Measurements from ENCODE around the gene RAB30.

RAB30 gene

DNA sequence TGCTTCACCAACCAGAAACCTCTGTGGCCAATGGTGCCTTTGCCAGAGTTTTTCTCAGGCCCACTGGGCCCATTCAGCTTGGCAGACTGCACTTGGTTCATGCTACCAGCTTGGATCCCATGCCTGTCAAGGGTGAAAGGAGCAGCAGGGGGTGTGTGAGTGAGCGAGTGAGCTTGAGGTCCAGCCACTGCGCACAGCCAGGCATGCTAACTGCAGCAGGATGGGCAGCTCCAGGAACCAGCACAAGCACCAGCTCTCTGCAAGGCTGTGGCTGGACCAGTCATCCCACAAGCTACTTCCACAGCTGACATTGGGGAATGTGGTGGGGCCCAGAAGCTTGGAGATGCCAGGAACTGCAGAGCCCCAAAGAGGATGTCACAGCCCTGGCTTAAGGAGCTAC is 129.3 kb downstream of the RAB30 start:
- Histone ChIP-seq H3K27ac (ENCODE audit: low read depth, low read length) (no peak overlapping the region), H3F3A (ENCODE audit: control insufficient read depth, insufficient read depth) (no peaks in the 10 kb centered on the region), H3K27me3 (ENCODE audit: control insufficient read depth, low read length) (no peaks in the 10 kb centered on the region), H3K4me3 (ENCODE audit: low read length) (no peak overlapping the region), H3K4me1 (ENCODE audit: control insufficient read depth, low read length) (peaks cover 19% of the 10 kb centered on the region), H3K4me2 (ENCODE audit: low read length) (no peak overlapping the region), H3K79me2 (ENCODE audit: control insufficient read depth, low read length) (no peaks in the 10 kb centered on the region), H3K36me3 (ENCODE audit: control insufficient read depth, low read length) (no peaks in the 10 kb centered on the region), H4K20me1 (ENCODE audit: control insufficient read depth, insufficient read depth, low read depth, low read length) (no peaks in the 10 kb centered on the region), H3K9me2 (replicated peaks; ENCODE audit: control insufficient read depth, low read length) (no peaks in the 10 kb centered on the region), H3K9me3 (ENCODE audit: control insufficient read depth, insufficient read depth, low read length) (no peaks in the 10 kb centered on the region)
- TF ChIP-seq EZH2phosphoT487 (IDR thresholded peaks at IDR 0.05; ENCODE audit: borderline replicate concordance, low read length), result no peak
- TF ChIP-seq, protein P1, sequence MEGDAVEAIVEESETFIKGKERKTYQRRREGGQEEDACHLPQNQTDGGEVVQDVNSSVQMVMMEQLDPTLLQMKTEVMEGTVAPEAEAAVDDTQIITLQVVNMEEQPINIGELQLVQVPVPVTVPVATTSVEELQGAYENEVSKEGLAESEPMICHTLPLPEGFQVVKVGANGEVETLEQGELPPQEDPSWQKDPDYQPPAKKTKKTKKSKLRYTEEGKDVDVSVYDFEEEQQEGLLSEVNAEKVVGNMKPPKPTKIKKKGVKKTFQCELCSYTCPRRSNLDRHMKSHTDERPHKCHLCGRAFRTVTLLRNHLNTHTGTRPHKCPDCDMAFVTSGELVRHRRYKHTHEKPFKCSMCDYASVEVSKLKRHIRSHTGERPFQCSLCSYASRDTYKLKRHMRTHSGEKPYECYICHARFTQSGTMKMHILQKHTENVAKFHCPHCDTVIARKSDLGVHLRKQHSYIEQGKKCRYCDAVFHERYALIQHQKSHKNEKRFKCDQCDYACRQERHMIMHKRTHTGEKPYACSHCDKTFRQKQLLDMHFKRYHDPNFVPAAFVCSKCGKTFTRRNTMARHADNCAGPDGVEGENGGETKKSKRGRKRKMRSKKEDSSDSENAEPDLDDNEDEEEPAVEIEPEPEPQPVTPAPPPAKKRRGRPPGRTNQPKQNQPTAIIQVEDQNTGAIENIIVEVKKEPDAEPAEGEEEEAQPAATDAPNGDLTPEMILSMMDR (IDR thresholded peaks at IDR 0.05; ENCODE audit: low read depth, low read length, poor library complexity, severe bottlenecking), result no peak

DNA sequence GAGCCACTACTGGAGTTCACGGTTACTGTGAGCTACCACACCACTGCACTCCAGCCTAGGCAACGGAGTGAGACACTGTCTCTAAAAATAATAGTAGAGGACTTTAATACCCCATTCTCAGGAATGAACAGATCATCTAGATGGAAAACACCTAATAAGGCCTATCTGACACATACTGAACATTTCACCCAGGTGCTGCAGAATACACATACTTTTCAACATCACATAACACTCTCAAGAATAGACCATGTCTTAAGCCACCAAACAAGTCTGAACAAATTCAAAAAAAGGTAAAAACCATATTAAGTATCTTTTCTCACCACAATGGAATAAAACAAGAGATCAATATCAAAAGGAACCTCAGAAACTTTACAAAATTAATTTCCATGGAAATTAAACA is 132.2 kb downstream of the RAB30 start:
- Histone ChIP-seq H3K36me3 (ENCODE audit: control insufficient read depth, low read length) (peaks cover 5% of the 10 kb centered on the region), H3K4me1 (ENCODE audit: control insufficient read depth, low read length) (no peaks in the 10 kb centered on the region), H3K4me2 (ENCODE audit: low read length) (no peak overlapping the region), H3K9me2 (replicated peaks; ENCODE audit: control insufficient read depth, low read length) (no peaks in the 10 kb centered on the region), H3K27ac (ENCODE audit: low read depth, low read length) (no peak overlapping the region), H3K4me3 (ENCODE audit: low read length) (no peak overlapping the region), H3K9me3 (ENCODE audit: control insufficient read depth, insufficient read depth, low read length) (no peaks in the 10 kb centered on the region), H4K20me1 (ENCODE audit: control insufficient read depth, insufficient read depth, low read depth, low read length) (no peaks in the 10 kb centered on the region), H3K27me3 (ENCODE audit: control insufficient read depth, low read length) (no peaks in the 10 kb centered on the region), H3F3A (ENCODE audit: control insufficient read depth, insufficient read depth) (no peaks in the 10 kb centered on the region), H3K79me2 (ENCODE audit: control insufficient read depth, low read length) (no peaks in the 10 kb centered on the region)
- TF ChIP-seq EZH2phosphoT487 (IDR thresholded peaks at IDR 0.05; ENCODE audit: borderline replicate concordance, low read length), result no peak
- TF ChIP-seq, protein P1 (IDR thresholded peaks at IDR 0.05; ENCODE audit: low read depth, low read length, poor library complexity, severe bottlenecking), result no peak

DNA sequence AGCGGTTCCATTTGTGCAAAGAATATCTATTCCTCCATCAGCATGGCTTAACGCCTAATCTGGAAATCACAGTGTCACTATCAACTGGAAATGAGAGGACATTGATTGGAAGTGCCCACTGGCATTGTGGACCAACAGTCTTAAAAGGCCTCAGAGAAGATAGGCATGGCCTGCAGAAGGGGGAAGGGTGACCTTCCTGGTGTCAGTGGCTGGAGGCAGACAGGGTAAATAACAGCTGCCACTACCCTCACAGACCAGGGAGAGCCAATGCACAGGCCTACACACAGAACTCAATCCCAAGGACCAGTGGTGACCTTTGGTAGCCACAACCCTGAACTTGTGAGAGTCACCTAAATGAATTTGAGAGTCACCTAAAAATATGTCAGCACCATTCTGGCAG is 134.1 kb downstream of the RAB30 start:
- Histone ChIP-seq H3K27me3 (ENCODE audit: control insufficient read depth, low read length) (no peaks in the 10 kb centered on the region), H3K4me1 (ENCODE audit: control insufficient read depth, low read length) (peaks cover 5% of the 10 kb centered on the region), H3K4me2 (ENCODE audit: low read length) (no peak overlapping the region), H3K4me3 (ENCODE audit: low read length) (no peak overlapping the region), H3F3A (ENCODE audit: control insufficient read depth, insufficient read depth) (no peaks in the 10 kb centered on the region), H3K36me3 (ENCODE audit: control insufficient read depth, low read length) (peaks cover 21% of the 10 kb centered on the region), H4K20me1 (ENCODE audit: control insufficient read depth, insufficient read depth, low read depth, low read length) (no peaks in the 10 kb centered on the region), H3K79me2 (ENCODE audit: control insufficient read depth, low read length) (no peaks in the 10 kb centered on the region), H3K9me3 (ENCODE audit: control insufficient read depth, insufficient read depth, low read length) (no peaks in the 10 kb centered on the region), H3K9me2 (replicated peaks; ENCODE audit: control insufficient read depth, low read length) (no peaks in the 10 kb centered on the region), H3K27ac (ENCODE audit: low read depth, low read length) (no peak overlapping the region)
- TF ChIP-seq, protein P1 (IDR thresholded peaks at IDR 0.05; ENCODE audit: low read depth, low read length, poor library complexity, severe bottlenecking), result no peak
- TF ChIP-seq EZH2phosphoT487 (IDR thresholded peaks at IDR 0.05; ENCODE audit: borderline replicate concordance, low read length), result no peak

DNA sequence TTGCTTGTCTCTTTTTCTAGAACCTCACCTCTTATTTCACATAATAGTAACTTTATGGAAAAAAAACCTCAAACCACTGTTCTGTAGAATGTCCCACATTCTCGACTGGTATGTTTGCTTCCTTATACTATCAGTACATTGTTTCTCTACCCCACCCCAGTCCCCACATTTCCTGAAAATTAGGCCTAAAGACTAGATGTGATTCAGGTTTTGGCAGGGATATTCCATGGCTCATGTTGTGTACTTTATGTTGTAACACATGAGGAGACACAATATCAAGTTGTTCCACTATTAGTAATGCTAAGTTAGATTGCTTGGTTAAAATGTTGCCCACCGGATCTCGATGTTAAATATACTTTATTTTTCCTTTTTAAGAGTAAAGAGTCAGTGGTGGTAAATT is 135.4 kb downstream of the RAB30 start:
- no peak overlapping the region for H3K4me2 ChIP-seq (ENCODE audit: low read length)
- no peak overlapping the region for H3K27ac ChIP-seq (ENCODE audit: low read depth, low read length)
- H3K36me3 ChIP-seq (ENCODE audit: control insufficient read depth, low read length), result peaks cover 33% of the 10 kb centered on the region
- no peaks in the 10 kb centered on the region for H3K9me2 ChIP-seq (replicated peaks; ENCODE audit: control insufficient read depth, low read length)
- no peaks in the 10 kb centered on the region for H4K20me1 ChIP-seq (ENCODE audit: control insufficient read depth, insufficient read depth, low read depth, low read length)
- H3K4me3 ChIP-seq (ENCODE audit: low read length), result no peak overlapping the region
- TF ChIP-seq EZH2phosphoT487 (IDR thresholded peaks at IDR 0.05; ENCODE audit: borderline replicate concordance, low read length), result no peak
- TF ChIP-seq, protein P1 (IDR thresholded peaks at IDR 0.05; ENCODE audit: low read depth, low read length, poor library complexity, severe bottlenecking), result no peak
- peaks cover 18% of the 10 kb centered on the region for H3K4me1 ChIP-seq (ENCODE audit: control insufficient read depth, low read length)
- H3K27me3 ChIP-seq (ENCODE audit: control insufficient read depth, low read length), result no peaks in the 10 kb centered on the region
- peaks cover 3% of the 10 kb centered on the region for H3K79me2 ChIP-seq (ENCODE audit: control insufficient read depth, low read length)
- H3K9me3 ChIP-seq (ENCODE audit: control insufficient read depth, insufficient read depth, low read length), result no peaks in the 10 kb centered on the region
- no peaks in the 10 kb centered on the region for H3F3A ChIP-seq (ENCODE audit: control insufficient read depth, insufficient read depth)

All from DOHH2 (cell line).